Spleen (tissue), 7 donors: Measurements from ENCODE around the gene HOXB2.

Experiments
- POLR2A ChIP-seq, 3 donors: fragments of 450-650 bp; IDR thresholded peaks; one replicate each; pipeline ENCODE4 v1.5.1; 2017; ENCODE audit warnings: antibody characterized with exemption in 3 of 3, mild to moderate bottlenecking in 1 of 3
- POLR2AphosphoS5 ChIP-seq, 3 donors: sonication (generic); formaldehyde crosslinking; IDR thresholded peaks; one replicate each; pipeline ENCODE4 v1.5.1; 2017; ENCODE audit warnings: antibody characterized with exemption in 3 of 3
- TF ChIP-seq, protein P1 (sequence below), 11 experiments: fragments of 200-600 bp in 7 of 11; fragments of 450-650 bp in 4 of 11; sonication (generic) in 4 of 11; IDR thresholded peaks in 8 of 11; conservative IDR thresholded peaks in 3 of 11; 1 replicate in 7 of 11; 2 replicates in 4 of 11; pipeline versions ENCODE4 v1.4.0 to v1.8.0; 2016 to 2021; ENCODE audit warnings: antibody characterized with exemption in 11 of 11, inconsistent platforms in 4 of 11, mild to moderate bottlenecking in 1 of 11
- donor health status: DM: no; HTN: no; CAD: no; lungs with moderate emphysema.
- donor health status: DM: no; HTN: no; CAD: no.
- donor health status: DM: no; HTN: no; CAD: no.

DNA sequence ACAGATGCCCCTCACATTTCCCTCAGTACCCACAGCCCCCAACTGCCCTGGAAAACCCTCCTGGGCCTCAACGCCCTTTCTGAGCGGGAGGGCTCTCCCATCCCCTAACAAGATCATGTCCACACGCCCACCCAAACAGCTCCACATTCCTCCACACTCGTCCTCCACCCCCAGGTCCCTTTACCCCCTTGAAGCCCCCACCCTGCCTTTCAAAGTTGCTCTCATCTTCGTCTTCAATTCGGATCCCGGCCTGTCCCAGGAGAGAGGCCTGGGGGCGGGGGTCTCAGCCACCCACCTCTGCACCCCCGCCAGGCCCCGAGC lies 18.9 kb upstream of the HOXB2 start:
- TF ChIP-seq POLR2AphosphoS5 (IDR thresholded peaks at IDR 0.05) (no peak), POLR2A (IDR thresholded peaks at IDR 0.05) (no peak)
- TF ChIP-seq, protein P1, sequence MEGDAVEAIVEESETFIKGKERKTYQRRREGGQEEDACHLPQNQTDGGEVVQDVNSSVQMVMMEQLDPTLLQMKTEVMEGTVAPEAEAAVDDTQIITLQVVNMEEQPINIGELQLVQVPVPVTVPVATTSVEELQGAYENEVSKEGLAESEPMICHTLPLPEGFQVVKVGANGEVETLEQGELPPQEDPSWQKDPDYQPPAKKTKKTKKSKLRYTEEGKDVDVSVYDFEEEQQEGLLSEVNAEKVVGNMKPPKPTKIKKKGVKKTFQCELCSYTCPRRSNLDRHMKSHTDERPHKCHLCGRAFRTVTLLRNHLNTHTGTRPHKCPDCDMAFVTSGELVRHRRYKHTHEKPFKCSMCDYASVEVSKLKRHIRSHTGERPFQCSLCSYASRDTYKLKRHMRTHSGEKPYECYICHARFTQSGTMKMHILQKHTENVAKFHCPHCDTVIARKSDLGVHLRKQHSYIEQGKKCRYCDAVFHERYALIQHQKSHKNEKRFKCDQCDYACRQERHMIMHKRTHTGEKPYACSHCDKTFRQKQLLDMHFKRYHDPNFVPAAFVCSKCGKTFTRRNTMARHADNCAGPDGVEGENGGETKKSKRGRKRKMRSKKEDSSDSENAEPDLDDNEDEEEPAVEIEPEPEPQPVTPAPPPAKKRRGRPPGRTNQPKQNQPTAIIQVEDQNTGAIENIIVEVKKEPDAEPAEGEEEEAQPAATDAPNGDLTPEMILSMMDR (IDR thresholded peaks at IDR 0.05 in 8 of 11, conservative IDR thresholded peaks at IDR 0.05 in 3 of 11): no peak
